Ecto neural progenitor cell (in vitro differentiated cells): ENCODE results near the gene SART3.

ENCODE experiments used
- DNase-seq: peaks from one replicate; pipeline ENCODE4 v3.0.0-alpha.2; 2018; ENCODE audit warnings: low spot score

SART3 gene, protein sequence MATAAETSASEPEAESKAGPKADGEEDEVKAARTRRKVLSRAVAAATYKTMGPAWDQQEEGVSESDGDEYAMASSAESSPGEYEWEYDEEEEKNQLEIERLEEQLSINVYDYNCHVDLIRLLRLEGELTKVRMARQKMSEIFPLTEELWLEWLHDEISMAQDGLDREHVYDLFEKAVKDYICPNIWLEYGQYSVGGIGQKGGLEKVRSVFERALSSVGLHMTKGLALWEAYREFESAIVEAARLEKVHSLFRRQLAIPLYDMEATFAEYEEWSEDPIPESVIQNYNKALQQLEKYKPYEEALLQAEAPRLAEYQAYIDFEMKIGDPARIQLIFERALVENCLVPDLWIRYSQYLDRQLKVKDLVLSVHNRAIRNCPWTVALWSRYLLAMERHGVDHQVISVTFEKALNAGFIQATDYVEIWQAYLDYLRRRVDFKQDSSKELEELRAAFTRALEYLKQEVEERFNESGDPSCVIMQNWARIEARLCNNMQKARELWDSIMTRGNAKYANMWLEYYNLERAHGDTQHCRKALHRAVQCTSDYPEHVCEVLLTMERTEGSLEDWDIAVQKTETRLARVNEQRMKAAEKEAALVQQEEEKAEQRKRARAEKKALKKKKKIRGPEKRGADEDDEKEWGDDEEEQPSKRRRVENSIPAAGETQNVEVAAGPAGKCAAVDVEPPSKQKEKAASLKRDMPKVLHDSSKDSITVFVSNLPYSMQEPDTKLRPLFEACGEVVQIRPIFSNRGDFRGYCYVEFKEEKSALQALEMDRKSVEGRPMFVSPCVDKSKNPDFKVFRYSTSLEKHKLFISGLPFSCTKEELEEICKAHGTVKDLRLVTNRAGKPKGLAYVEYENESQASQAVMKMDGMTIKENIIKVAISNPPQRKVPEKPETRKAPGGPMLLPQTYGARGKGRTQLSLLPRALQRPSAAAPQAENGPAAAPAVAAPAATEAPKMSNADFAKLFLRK

DNA sequence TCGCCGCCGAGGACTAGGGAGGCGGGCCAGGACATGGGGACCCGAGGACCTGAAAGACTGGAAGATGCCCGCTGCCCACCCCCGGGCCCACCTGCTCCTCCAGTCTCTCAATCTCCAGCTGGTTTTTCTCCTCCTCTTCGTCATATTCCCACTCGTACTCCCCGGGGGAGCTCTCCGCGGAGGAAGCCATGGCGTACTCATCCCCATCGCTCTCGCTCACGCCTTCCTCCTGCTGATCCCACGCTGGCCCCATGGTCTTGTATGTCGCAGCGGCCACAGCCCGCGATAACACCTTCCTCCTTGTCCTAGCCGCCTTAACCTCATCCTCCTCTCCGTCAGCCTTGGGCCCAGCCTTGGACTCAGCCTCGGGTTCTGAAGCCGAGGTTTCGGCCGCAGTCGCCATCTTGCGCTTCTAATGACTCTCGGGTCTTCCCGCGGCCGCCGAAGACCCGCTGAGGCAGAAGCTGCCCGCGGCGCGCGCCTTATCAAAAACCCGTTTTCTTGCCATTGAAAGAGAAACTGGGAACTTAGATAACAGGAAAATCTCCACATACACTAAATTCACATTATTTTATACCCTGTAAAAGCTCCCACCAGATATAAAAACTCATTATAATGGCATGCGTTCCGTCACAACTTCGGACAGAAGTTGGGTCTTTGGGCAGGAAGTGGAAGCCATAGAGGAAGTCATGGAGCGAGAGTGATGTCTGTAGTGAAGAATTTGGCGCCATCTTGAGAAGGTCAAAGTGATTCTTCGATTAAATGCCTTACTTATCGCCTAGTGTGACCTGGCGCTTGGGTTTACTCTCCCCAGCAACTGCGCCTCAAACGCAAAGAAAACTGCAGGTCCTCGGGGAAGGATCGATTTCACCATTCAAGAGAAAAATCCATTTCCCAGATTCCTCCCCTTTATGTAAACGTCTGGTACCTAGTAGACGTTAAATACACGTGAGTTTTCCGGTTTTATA is at the start of gene SART3:
Gene SART3 (minus strand): TSS at position 422 of the 968 bp plus-strand sequence. CDS start 19 bp downstream, at position 403.
- DNase-seq: peak; percentile 91

DNA sequence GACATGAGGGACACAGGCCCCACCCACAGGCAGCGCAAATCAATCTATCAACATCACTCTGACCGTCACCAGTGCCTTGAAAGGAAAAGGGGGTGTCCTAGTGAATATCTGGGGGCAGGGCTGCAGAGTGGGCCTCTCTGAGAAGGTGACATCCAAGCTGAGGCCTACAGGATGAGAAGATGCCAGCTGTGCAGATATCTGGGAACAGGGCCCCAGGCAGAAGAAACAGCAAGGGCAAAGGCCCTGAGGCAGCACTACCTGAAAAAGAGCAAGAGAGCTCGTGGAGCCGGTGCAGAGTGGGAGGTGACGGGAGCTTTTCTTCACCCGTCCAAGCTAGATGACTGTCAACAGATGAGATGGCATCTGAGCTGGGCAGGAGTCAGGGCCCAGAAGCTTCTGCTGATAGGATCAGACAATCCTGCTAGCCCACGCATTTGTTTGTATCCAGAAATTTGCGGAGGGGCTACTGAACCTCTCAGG is 49.4 kb upstream of the SART3 start:
- no peak for DNase-seq

DNA sequence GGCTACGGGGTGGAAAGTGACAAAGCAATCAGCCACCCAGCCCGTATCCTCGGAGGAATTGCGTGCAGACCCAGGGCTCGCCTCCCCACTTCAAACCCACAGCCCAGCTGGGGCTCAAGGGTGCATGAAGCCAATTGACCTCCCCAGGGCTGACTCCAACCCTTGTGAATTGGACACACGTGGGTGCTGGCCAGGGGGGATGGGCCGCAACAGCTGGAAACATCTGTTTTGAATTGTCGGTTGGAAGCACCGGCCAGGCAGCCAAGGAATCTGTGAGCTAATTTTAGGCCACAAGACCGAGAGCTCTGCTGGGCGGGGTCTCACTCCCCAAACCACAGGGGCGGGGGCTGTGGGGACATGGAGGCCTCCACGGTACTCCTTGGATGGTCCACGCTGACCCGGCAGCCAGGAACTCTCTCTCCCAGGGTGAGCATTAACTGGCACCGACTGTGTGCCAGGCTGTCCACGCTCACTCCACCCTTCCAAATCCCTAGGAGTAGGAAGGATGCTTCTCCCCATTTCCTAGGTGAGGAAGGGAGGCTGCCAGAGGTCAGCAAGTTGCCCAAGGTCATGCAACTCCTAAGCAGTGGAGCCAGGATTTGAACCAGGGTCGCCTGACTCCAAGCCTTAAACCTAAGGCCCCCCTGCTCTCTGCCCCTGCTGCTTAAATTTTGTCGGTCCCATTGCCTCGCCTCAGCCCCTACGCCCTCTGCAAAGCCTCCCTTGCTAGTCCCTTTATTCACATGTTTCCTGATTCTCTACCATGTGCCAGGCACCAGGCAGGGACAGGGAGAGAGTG is 48.8 kb upstream of the SART3 start:
- no peak for DNase-seq

DNA sequence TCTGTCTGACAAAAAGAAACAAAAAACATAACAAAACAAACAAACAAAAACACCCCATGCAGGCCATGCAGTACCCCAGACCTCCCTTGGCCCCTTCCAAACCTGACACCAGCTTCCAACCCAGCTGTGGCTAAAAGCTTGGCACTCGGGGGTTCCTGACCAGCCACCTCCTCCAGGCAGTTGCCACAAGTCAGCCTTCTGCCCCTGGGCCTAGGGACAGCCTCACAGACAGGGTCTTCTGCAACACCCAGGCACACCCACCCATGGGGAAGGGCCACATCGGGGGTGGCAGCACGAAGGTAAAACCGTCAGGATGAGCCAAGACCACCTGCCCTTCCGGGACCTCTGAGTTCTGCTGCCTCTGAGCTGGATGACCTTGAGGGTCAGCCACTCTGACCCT is 47.6 kb upstream of the SART3 start:
- no peak for DNase-seq

DNA sequence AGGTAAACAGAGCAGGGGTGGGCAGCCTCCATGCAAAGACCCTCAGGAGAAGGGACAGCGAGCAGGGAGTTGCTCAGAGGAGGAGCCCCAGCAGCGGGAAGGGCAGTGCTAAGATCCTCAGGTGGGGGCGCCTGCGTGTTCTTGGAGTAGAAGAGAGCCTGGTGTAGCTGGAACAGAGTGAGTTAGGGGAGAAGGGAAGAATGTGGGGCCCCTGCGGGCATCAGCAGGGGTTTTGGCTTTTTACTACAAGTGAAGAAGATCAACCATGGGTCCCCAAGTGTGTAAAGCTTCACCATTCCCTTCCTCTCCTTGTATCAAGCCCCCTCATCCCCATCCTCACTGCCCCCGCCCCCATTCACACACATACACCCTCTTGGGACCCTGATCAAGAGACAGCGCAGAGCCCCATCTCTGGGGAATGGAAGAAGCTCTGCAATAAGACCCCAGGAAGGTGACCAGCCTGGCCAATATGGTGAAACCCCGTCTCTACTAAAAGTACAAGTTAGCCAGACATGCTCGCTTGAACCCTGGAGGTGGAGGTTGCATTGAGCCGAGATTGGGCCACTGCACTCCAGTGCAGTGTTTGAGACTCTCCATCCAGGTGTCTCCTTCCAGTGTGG is 47.1 kb upstream of the SART3 start:
- no peak for DNase-seq

DNA sequence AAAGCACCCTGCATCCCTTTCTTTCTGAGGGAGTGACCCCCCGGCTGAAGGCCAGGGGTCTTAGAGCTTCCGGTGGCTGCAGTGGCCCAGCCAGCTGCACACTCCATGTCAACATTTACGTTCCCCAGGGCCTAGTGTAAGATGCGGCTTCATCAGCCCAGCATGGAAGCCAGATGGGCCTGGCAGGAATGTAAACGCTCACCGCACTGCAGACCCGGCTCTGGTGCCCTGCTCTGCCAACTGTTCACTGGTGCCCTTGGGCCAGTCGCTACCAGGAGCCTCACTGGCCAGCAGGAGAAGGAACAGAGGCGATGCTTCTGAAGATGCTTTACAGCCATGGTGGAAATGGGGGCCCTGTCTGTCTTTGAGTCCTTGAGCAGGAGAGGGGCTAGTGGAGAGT is 45.5 kb upstream of the SART3 start:
- DNase-seq: no peak

DNA sequence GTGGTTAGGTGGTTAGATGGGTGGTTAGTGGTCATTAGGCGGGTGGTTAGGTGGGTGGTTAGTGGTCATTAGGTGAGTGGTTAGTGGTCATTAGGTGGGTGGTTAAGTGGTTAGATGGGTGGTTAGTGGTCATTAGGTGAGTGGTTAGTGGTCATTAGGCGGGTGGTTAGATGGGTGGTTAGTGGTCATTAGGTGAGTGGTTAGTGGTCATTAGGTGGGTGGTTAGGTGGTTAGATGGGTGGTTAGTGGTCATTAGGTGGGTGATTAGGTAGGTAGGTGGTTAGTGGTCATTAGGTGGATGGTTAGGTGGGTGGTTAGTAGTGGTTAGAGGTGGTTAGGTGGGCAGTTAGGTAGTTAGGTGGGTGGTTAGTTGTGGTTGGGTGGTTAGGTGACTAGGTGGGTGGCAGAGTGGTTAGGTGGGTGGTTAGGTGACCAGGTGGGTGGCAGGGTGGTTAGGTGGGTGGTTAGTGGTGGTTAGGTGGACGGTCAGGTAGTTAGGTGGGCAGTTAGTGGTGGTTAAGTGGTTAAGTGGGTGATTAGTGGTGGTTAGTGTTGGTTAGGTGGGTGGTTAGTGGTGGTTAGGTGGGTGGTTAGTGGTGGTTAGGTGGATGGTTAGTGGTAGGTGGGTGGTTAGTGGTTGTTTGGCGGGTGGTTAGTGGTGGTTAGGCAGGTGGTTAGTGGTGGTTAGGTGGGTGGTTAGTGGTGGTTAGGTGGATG is 44.9 kb upstream of the SART3 start:
- DNase-seq: no peak

DNA sequence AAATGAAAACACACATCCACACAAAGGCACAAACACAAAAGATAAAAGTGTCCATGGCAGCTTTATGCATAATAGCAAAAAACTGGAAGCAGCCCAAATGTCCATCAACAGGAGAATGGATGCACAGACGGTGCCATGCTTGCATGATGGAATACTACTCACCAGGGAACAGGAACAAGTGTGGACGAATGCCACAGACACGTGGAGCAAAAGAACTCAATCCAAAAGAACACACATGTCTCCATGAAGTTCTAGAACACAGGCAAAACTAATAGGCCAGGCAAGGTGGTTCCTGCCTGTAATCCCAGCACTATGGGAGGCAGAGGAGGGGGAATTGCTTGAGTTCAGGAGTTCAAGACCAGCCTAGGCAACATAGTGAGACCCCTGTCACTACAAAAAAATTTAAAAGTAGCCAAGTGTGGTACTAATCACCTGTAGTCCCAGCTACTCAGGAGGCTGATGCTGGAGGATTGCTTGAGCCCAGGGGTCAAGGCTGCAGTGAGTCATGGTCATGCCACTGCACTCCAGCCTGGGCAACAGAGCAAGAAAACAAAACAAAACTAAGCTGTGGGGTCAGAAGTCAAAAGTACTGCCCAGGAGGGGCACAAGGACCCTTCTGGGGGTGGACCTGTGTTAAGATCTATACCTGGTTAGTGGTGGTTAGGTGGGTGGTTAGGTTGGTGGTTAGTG is 44.2 kb upstream of the SART3 start:
- no peak for DNase-seq

DNA sequence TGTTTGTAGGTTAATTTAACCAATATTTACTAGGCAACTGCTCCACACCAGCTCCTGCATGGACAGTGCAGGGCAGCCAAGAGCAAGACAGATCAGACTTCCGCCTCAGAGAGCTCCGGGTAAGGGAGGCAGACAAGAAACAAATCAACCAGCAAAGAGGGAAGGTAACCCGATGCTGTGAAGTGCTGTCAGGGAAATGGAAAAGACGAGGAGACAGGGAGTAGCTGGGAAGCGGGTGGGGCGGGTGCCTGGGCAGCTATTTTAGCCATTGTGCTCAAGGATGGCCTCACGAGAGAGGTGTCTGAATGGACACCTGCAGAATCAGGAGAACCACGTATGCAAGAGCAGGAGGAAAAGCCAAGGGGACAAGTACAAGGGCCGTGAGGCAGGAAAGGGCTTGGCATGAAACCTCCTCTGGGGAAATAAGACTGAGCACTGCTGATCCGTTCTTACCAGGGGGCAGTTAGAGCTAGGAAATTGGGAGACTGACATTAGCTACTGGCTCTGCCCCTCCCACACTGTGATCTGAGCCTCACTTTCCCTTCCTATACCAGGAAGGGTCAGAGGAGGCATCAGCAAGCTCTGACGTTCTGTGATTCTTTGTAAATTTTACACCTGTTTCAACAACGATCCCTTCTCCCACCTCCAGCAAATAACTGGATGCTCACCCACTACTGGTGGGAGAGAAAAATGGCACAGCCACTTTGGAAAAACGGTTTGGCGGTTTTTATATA is 43.4 kb upstream of the SART3 start:
- DNase-seq: no peak

DNA sequence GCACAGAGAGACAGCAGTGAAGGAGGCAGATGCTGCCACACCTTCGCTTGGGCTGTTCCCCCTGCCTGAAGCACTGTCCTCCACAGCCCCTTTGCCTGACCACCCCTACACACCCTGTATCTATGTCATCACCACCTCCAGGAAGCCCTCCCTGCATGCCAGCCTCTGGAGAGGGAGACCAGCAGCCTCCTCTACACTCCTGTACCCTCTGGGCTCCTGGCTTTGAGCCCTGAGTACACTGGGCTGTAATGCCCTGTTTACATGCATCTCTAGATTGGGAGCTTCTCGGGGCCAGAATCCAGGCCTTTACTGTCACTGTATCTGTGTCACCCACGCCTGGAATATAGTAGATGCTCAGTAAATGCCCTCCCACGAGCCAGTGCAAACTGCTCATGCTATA is 42.8 kb upstream of the SART3 start:
- no peak for DNase-seq

DNA sequence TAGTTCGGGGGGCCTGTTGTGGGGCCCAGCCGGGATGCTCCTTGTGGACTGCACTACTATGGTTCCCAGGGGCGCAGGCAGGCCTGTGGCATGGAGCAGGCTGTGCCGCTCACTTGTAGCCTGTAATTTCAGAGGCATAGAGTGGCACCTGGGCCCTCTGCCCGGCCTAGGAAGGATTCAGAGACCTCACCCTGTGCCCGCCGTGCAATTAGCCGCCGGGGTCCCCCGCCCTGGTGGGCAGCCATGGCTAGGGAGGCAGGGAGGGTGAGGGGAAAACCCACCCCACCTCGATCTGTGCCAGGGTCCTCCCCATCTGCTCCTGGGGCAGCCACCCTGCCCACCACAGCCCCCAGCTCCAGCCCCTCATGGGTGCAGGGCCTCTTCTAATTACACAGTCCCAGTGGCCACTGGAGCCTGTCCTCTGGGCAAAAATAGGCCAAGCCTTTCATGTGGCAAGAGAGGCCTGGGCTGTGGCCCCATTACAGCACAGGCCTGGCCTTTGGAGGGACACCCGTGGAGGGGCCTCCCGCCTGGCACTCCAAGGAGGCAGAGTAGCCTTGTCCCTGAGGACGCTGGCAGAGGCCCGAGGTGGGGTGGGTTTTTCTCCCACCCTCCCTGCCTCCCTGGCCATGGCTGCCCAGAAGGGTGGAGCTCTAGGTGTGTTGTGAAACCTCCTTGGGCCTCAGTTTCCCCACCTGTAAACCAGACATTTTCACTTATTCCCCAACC is 42.2 kb upstream of the SART3 start:
- no peak for DNase-seq

DNA sequence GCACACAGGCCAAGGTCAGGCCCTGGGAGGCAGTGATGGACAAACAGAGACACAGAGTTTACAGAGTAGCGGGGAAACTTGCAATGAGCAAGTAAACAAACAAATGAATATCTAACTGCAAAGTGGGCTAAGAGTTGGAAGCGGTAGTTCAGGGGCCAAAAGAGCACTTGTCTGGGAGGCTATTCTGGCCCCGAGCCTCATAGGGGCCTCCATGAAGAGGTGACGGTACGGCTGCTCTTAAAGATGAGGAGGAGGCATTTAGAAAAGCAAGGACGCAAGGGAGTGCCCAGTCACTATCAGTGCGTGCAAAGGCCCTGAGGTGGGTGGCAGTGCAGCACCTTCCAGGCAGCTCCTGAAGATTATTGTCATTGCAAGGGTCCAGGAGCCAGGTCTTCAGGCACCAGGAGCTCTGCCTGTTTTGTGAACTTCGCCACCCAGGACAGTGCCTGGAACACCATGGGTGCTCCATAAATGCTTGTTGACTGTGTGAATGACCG is 41.3 kb upstream of the SART3 start:
- DNase-seq: no peak

DNA sequence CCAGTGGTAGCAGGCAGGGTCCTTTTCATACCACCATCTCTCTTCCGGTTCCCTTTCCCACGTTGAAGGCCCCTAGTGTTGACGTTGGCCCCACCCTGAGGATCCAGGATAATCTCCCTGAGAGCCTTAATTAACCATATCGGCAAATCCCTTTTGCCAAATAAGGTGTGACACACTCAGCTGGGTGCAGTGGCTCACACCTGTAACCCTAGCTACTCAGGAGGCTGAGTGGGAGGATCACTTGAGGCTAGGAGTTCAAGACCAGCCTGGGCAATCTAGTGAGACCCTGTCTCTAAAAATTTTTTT is 39.7 kb upstream of the SART3 start:
- DNase-seq: no peak

DNA sequence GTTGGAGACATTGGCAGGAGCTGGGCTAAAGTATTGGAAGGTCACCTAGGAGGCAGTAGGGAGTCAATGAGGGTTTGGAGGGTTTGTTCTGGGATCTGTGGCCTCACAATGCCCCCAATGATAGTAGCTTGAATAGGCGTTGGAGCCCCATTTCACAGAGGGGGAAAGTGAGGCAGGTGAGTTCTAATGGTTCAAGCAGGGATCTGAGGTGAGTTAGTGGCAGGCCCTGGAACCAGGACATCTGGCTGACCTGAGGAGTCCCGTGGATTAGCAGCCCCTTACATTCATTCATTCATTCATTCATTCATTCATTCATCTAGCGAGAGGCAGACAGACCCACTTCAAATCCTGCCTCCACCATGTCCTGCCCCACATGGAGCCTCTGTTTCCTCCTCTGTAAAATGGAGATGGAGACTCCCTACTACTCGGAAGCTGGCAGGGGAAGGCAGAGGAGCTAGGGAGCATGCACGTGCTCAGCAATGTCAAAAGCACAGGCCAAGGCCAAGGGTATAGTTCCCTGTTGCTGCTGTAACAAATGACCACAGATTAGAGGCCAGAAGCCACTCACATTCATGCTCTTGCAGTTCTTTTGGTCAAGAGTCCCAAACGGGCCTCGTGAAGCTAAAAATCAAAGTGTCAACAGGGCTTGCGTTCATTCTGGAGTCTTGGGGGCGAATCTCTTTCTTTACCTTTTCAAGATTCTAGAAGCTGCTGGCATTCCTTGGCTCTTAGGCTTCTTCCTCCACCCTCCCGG is 39.2 kb upstream of the SART3 start:
- DNase-seq: no peak

DNA sequence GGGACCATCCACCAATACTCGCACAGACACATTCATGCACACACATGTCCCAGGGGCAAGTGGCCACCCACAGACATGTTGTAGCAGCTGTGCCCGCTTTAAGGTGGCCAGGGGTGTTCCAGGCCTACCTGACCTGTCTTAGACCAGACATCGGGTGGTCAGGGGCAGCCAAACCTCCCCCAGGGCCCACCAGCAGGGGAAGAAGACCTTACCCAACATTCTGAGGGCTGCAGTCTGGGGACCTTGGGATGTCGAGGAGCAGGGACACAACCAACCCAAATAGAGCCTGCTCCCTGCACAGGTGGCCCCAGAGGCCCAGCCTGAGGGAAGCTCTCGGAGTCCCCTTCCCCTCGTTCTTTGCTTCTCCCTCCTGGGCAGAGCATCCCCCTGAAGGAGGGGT is 38.6 kb upstream of the SART3 start:
- no peak for DNase-seq

DNA sequence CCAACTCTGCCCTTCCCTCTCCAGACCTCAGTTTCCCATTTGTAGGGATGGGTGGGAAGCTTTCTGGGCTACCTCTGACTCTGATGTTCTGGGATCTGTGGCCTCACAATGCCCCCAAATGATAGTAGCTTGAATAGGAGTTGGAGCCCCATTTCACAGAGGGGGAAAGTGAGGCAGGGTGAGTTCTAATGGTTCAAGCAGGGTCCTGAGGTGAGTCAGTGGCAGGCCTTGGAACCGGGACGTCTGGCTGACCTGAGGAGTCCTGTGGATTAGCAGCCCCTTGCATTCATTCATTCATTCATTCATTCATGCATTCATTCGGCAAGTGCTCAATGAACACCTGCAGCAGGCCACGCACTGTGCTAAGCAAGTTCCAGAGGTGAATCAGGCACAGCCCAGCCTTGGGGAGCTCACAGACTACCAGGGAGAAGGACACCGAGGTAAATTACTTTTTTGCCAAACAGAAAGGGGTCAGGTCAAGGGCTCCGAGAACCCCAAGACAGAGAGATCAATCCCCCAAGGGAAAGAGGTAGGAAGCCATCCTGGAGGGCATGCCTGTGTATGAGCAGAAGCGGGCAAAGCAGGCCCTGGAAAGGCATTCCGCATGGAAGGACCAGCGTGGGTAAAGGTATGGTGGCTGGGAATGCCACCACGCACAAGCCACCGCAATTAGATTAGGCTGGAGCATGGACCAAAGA is 37.7 kb upstream of the SART3 start:
- DNase-seq: no peak
